ELF-1 (cell line): Measurements from ENCODE around the gene C1orf74.

Experiments
- DNase-seq: peaks from one replicate; pipeline ENCODE4 v3.0.0-alpha.2; 2016; ENCODE audit warnings: low read depth, low spot score

The C1orf74 gene

DNA sequence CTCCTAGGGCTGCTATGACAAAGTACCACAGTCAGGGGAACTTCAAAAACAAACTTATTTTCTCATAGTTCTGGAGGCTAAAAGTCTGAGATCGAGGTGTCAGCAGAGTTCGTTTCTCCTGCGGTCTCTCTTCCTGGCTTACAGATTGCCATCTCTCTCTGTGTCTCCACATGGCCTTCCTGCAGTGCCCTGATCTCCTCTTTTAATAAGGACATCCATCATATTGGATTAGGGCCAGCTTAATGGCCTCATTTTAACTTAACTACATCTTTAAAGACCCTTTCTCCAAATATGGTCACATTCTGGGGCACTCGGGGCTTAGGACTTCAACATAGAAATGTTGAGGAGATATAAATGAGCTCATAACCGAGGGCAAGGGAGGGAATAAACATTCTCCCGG, 12.2 kb downstream of the C1orf74 start:
- DNase-seq, result no peak

DNA sequence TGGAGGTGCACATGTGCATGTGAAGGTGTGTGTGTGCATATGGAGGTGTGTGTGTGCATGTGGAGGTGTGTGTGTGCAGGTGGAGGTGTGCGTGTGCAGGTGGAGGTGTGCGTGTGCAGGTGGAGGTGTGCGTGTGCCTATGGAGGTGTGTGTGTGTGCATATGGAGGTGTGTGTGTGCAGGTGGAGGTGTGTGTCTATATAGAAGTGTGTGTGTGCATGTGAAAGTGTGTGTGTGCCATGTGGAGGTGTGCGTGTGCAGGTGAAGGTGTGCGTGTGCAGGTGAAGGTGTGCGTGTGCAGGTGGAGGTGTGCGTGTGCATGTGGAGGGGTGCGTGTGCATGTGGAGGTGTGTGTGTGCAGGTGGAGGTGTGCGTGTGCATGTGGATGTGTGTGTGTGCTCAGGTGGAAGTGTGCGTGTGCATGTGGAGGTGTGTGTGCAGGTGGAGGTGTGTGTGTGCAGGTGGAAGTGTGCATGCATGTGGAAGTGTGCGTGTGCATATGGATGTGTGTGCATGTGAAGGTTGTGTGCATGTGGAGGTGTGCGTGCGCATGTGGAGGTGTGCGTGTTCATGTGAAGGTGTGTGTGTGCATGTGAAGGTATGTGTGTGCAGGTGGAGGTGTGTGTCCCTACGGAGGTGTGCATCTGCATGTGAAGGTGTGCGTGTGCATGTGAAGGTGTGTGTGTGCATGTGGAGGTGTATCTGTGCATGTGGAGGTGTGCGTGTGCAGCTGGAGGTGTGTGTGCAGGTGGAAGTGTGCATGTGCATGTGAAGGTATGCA, 13.5 kb downstream of the C1orf74 start:
- no peak for DNase-seq

DNA sequence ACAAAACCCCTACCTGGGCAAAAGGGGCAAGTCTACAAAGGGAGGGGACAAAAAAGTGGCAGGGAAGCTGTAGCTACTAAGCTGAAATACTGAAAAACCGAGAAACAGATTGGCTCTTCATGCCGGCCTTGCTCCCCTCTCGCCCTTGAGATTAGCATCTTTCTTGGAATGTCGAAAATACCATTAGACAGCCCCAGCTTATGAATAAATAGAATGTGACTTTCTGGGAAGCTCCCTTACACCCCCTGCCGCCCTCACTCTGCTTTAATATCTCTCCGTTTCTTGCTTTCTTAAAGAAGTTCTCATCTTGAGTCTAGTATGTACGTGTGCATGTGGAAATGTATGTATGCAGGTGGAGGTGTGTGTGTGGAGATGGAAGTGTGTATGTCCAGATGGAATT, 14.4 kb downstream of the C1orf74 start:
- DNase-seq, result no peak

DNA sequence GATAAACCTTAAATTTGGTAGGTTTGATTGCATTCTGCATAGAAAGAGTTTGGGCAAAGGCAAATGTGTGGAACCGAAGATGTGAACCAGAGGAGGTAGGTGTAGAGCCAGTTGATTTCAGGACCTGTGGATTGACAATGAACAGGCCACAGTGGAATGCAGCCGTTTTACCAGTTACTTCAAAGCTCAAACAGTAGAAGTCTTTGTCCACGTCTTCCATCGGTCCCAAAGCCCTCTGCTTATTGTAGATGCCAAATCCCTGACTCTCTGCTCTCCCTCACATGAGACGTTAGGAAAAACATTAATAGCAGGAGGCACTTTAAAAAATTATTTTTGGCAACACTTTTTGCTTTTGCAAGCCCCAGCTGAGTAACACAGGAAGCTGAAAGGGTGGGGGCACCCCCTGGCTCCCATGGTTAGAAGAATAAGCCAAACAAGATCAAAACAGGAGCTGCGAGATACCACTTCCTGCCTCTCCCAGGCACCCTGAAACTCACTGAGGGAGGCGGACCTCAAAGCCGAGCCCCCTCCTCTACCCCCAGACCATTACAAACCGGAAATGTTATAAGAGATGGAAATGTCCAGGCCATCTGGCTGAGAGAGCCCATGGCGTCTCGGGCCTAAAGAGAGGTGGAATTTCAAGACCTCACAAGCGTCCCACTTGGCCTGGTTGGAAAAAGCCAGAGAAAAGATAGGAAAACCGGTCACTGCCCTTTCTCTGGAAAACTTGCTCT, 15.0 kb downstream of the C1orf74 start:
- peak; percentile 42 for DNase-seq

DNA sequence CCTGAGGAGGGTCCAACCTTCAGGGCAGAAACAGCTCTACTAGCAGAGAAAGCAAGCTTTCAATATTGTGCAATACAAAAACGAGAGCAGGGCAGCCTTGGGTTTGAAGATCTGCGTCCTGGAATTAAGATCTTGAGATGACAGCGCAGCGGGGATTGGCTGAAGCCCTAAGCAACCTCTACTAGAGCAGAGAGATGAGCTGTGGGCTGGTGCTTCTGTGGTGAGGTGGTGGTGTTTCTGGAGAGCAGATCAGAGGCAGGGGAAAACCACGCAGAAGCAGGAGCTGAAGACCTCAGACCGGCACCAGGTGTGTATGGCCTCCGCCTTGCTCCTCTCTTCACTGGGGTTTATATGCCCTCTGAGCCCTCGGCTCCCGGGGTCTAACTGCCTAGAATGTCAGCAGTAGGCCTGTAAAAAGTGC, 16.0 kb downstream of the C1orf74 start:
- no peak for DNase-seq

DNA sequence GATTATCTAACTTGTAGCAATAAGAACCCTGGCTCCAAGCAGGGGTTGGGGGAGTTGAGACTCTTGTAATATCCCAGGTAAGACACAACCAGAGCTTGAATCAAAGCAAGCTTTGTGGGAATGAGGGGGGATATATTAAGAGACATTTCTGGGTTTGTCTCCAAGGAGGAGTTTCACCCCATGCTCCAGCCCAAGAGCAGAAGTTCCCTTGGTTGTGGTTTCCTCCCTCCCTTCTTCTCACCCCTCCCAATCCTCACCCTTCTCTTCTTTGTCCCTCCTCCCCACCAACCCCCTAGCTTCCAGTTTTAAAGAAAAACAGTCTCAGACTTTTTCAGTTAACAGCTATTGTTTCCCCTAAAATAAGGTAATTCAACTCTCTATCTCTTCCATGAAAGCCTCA, 16.7 kb downstream of the C1orf74 start:
- DNase-seq, result no peak

DNA sequence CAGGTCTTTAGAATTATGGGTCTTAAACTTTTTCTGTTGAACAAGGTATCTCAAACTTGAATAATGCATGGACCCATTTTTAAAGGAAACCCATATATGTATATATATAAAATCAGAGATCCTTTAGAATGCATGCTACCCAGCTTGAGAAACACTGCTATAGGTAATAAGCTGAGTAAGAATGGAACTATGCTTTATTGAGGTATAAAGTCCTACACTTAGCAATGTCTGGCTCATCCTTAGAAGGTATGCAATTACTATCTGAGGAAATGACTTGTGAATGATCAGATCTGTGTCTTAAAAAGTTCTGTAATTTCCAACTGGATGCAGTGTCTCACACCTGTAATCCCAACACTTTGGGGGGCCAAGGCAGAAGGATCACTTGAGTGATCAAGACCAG, 17.3 kb downstream of the C1orf74 start:
- DNase-seq, result no peak

DNA sequence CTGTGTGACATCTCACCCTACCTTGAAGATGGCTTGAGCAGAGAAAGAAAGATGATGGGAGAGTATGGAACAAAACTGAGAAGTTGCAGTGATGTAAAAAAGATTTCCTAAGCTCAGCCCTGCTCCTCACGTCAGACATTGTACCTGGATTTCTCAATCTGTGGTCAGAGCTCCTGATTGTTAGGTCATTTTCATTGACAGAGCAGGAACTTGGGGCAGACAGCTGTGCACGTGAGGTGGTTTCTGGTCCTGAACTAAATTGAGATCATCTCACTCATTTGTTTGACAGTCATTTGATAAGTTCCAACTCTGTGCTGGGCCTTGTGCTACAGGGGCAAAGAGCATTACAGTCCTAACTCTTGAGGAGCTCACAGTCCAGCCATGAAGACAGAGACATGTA, 18.3 kb downstream of the C1orf74 start:
- DNase-seq, result no peak

DNA sequence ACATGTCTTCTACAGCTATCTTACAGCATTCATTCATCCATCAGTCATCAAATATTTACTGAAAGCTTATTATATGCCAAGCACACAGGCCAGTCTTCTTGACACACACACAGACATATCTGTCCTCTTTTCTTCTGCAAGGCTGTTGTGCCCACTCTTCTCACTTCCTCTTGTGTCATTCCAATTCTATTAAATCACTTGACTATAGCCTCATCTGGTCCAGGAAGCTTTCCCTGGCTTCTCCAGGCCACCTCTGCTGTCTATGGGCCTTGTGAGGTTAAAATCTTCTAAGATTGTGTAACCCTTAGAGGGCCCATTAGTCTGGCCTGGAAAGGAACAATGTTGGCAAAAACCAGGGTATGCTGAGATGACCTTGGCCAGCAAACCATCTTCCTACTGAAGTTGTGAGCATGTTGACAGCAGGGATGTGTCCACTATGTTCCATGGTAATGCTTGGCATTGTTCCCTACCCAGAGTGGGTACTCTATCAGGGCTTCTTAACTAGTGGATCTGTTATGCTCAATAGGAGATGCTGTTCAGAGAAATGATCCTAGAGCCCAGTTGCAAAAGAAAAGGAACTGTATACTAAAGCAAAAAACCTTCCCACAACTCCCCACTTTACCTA, 23.2 kb downstream of the C1orf74 start:
- DNase-seq, result no peak

DNA sequence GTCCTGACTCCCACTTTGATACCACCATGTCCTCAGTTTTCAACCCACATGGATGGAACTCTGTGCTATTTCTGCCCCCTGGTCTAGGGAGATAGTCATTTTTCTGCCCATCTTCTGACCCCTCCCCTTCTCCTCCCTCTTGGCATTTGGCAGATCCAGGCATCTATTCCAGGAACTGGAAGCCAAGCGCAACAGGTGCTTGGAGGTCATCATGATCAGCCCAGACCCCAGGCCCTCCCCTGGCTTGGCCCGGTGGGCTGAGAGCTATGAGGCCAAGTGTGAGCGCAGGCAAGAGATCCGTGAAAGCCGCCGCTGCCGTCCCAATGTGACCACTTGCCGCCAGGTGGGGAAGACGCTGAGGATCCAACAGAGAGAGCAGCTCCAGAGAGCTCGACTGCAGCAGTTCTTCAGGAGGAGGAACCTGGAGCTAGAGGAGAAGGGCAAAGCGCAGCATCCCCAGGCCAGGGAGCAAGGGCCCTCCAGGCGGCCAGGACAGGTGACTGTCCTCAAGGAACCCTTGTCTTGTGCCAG, 24.5 kb downstream of the C1orf74 start:
- DNase-seq, result no peak

DNA sequence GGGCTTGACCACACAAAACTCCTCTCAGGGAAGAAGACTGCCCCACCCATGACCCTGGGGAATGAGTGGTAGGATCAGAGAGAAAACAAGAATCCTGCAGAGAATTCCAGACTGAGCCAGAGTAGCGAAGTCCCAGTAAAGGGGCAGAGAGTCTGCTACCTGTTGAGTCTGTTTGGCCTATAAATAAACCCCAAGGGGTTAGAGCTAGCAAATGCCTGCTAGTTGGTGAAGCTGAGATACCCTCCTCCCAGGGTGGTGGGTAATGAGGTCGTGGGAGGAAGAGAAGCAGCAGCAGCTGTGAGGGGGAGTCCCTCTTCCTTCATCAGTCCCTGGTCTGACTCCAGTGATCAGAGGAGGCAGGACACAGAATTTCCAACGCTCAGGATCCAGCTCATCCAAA, 26.0 kb downstream of the C1orf74 start:
- DNase-seq, result no peak

DNA sequence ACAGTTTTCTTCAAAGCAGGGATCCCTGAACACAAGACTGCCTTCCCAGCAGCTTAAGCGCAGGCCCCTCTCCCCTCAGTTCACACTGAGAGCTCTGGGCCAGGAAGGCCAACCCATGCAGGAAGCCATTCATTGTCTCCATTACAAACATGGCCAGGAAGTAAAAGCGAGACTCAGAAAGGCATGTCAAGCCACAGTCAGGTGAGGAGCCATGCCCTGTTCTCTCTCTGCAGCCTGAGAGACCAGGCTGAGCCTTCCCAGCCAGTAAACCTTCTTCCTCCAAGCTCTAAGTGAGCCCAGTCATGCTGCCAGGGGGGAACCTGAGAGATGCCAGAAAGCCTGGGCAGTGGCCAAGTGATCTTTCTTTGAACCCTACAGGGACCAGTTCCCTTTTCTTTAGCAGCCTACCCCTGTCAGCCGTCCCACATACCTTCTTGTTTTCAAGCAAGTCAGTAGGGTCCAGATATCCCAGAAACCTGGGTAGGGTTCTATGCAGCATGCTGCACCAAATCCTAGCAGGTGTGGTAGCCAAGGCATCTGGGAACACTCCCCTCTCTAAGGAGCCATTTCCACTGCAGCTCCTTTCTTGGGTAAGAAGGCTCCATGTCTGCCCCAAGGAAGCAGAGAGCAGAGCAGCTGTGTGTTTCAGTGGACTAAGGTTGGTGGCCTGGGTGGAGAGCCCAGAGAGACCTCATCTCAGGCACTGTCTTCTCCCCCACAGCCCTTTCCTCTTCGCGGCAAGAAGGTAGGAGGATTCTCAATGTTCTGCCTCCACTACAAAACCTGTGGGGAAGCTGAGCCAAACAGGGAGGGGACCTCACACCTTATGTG, 27.5 kb downstream of the C1orf74 start:
- no peak for DNase-seq

DNA sequence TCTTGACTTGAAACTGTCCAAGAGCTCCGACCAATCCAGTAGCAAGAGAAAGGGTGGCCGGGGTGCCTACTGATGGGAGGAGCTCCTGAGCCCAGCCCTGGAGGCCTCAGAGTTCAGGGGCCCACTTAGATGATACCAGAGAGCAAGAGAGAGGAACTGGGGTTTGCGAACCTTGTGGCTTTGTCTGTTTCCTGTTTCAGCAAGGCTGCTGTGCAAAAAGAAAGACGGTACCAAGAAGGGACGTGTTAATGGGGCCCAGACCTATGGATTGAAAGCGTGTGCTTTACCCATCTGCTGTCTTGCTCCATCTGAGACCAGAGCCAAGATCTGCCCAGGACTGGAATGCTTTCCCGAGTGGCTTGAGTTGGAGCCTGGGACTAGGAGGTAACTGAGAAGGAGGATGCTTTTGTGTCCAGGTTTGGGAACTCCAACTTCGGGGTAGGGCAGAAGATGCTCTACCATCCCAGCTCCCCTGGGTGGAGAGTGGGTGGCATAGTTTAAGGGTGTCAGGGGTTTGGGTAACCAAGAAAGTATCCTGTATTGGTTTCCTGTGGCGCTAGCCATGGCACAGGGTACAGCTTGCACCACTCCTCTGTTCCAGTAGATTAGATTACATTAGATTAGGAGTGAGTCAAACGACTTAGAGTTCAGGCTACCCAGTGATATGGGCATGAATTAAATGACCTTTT, 28.3 kb downstream of the C1orf74 start, which contains the start of gene TRAF3IP3:
Gene TRAF3IP3 (plus strand): TSS at position 128 of the 689 bp plus-strand sequence. CDS start 3,987 bp downstream, outside the sequence.
- no peak for DNase-seq

DNA sequence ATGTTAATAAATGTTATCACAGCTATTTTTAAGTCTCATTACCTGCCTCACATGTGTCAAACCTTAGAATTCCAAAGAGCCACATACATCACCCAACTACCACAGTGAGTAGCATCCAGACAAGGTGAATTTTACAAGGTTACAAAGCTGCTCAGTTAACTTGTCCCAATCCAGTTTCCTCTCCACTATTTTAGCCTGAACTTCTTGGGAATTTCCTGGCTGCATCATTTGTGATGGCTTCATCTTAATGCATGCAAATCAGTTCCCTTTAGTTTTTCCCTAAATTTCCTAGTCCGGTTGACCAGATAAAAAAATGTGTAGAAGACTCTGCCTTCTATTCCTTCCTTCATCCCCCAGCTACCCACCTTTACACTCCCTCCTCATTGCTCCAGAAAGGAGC, 29.1 kb downstream of the C1orf74 start:
- DNase-seq, result no peak

DNA sequence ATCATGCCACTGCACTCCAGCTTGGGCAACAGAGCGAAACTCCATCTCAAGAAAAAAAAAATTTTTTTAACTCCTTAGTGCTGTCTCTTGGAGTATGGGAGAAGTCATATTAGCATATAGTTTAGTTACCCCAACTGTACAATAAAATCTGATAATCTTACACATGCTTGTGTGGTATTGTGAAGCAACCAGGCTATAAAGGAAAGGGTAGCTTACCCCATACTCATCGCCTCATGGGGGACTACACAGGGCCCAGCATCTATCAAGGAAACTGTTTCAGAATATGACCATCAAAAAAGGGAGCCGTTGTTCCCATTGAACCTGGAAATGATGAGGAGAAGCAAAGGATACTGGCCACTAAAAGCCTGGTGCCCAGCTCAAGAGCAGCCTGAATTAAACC, 31.5 kb downstream of the C1orf74 start:
- no peak for DNase-seq

DNA sequence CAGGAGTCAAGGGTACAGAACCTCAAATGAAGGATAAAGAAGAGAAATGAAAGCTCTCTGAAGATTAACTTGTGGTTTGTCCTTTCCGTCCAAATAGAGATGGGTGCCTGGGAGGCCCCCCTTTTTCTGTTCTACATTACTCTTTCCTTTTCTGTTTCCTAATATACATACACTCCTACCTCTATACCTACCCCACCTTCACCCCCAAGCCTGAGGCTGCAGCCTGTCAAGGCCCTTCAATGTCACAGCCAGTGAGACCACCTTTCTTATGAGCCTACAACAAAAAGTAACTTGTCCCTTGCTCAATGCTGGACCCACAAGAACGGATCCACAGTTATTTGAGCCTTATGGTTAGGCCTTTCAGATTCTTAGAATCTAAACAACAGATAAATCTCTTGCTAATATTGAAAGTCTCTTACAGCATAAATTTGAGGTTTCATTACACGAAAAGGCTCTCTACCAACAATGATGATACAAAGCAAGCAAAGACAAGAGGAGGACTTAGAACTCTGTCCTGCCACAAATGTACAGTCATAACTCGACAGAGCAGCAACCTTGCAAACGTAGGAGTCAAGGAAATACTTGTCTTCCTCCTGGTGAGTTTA, 32.6 kb downstream of the C1orf74 start:
- no peak for DNase-seq

DNA sequence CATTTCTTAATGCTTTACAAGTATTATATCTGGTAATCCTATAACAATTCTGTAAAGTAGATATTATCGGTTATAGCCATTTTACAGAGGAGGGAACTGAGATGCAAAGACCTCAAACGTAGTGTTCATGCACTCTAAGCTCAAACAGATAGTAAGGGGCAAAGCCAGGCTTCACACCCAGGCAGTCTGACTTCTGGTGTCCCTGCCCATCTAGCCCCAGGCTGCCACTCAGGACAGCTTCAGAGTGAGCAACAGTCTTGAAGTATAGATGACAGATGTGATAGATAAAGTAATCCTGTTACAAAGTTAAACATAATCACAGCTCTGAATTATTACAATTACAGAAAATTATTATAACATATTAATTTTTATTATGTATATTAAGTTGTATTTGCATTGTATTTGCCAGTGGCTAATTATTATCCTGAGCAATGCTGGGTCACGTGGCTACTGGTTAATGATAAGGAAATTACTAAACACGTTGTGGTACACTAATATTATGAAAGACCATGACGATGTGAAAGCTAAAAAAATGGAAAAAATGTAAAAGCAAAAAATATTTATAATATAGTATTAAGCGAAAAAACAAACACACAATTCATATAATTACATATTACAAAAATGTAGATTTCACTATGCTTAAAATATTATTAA, 34.6 kb downstream of the C1orf74 start:
- no peak for DNase-seq

DNA sequence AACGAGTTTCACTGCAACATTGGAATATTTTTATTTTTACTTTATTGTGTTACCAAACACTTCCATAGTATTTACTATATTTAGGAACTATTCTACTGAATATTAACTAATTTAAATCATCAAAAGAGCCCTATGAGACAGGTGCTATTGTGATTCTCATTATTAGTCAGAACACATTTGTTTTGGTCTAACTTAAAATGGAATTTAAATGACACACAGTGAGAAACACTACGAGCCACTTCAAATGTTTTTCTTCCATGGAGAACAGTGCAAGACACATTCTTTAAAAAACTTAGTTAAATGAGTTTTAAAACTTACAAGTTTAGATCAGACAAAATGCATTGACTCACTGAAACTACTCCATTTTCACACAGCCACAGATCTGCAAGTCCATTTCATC, 35.2 kb downstream of the C1orf74 start:
- DNase-seq, result no peak

DNA sequence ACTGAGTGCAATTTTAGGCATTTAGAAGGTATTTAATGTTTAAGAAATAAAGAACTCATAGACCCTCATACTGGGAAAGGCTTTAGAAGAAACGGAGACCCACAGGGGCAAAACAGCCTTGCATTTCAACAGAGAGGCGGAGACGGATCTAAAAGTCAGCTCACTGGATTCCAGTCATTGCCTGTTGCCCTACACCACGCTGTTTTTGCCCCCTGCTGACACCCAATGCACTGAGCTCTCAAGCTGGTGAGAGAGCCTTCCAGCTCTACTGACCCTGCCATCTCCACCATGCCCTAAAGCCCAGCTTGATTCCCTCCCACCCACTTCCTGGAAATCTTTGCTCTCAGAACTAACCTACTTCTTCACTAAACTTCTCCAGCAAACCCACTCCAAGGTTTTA, 35.7 kb downstream of the C1orf74 start:
- DNase-seq, result peak; percentile 20
